ENCODE data around the gene APP.

DNA sequence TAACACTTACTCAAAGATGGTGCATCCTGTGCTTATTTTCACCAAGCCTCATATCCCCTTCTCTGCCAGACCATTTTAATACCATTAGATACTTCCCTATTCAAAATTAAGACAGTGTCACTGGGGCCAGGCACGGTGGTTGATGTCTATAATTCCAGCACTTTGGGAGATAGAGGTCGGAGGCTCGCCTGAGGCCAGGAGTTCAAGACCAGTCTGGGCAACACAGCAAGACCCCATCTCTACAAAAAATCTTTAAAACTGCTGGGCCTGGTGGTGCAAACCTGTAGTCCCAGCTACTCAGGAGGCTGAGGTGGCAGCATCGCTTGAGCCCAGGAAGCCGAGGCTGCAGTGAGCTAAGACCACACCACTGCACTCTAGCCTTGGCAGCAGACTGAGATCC lies 28.2 kb downstream of the APP start:
- TF ChIP-seq POLR2A (IDR thresholded peaks at IDR 0.05) = no peak
- TF ChIP-seq CTCF (IDR thresholded peaks at IDR 0.05) = no peak
